Raji (cell line): ENCODE results near the gene DAPK1.

Experiments used
- POLR2A ChIP-seq: IDR thresholded peaks from 2 replicates; pipeline ENCODE4 v1.6.1; 2011; ENCODE audit warnings: low read depth, low read length, control low read depth; ENCODE audit not compliant: insufficient read depth

The DAPK1 gene

DNA sequence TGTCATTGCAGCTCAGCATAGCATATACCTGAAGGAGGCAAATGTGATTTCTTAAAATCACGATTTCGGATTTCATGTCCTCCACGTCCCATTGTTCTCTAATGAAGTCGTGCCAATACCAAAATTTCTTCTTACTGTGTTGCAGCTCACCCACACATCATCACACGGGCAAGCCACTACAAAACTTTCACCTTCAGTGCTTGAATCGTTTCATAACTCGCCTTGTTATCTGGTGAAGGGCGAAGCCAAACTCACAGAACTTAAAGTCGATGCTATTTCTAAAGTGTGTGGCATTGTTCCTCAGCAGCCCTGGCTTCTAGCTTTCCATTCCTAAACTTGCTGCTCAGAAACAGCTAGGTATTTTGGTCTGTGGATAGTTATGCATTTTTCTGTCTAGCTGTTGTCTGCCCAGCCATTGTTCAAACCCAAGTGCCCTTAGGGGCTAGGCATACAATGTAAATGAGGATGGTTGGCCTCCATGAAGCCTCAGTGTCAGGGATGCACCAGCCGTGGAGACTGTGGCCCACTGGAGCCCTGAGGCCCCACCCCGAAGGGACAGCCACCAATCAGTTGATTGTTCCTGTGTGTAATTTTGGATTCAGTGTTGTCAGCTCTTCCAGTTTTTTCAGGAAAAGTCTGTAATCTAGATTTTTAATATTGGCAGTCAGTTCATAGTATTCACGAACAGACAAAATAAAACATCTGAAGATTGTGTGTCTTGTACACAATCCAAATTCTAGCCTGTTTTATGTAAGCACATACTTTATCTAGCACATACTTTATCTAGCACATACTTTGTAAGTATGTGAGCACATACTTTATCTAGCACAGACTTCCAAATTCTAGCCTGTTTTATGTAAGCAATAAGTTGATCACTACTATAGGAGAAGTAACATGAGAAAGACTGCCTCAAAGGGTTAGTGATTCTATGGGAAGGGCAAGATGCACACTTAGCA is 112.8 kb downstream of the DAPK1 start:
- no peak for TF ChIP-seq POLR2A

DNA sequence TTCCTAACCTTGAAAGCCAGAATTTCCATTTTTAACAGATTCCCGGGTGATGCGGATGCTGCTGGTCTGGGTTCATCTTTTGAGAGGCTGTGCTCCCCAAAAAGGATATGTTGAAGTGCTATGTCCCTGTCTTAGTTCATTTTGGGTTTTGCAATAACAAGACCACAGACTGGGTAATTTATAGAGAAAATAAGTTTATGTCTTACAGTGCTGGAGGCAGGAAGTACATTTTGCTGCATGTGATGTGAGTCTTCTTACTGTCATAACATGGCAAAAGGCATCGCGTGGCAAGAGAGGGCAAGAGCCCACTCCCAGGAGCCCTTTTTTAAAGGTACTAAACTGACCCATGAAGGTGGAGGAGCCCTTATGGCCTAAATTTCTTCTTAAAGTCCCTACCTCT is 114.1 kb downstream of the DAPK1 start:
- no peak for TF ChIP-seq POLR2A

DNA sequence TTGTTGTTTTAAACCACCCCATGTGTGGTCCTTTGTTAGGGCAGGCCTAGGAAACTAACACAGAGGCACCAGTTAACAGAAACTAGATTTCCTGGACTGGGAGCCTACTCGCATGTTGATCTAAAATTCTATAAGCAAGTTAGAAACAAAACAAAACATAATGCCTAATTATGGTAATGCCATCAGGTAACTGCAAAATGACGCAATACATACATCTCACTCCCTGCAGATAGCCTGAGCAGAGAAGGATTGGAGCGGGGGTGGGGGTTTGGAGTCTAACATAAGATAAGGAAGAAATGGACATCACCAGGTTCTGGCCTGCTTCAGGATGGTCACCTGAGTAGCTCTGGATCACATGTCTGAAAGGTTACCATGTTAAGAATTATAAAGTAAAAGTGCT is 114.9 kb downstream of the DAPK1 start:
- TF ChIP-seq POLR2A = no peak

DNA sequence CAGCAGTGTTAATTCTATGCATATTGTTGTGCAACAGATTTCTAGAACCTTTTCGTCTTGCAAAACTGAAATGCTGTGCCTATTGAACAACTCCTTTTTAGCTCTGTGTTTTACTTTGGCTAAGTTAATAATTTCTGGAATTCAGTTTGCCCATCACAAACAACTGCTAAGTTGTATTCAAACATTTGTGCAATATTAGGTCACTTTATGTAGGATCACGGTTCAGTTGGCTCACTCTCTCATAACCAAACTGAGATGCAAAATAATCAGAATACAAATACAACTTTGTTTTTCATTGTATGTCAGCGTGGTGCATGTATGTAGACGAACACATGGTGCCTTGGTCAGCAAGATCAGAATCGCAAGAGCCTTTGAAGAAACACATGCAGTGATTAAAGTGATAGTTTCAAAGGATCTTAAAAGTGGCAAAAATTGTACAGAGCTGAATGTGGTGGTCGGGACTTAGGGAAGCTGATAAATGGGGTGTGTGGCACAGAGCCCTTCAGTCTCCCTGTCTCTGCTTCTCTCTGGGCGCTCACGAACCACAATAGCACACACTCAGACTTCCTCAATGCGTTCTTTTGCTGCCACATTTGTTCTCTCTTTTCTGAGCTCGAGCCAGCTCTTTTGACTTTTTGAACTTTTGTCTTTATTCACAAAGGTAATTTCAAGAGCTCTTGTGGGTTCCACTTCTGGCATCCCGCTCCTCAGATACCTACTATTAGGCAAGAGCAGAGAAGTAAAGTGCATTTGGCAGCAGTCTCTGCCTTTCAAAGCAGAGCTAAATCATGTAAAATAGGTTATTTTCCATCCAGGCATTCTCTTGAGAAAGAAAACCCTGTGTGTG is 115.8 kb downstream of the DAPK1 start:
- no peak for TF ChIP-seq POLR2A

DNA sequence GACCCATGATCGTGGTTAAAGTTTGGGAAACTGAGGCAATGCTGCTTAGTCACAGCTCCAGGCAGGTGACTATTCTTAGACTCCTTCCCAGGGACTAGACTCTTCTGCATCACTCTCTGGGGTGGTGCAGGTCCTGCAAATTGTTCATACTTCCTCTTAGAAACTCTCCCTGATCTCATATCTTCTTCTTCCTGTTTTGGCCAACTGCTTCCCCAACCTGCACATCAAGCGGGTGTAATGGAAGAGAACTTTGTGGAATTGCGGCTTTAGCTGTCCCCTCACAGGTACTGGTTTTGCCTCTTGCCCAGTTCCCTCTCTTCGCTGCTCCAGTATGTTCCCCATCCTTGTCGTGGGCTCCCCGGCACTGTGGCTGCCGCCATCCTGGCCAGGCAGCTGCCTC is 116.7 kb downstream of the DAPK1 start:
- no peak for TF ChIP-seq POLR2A

DNA sequence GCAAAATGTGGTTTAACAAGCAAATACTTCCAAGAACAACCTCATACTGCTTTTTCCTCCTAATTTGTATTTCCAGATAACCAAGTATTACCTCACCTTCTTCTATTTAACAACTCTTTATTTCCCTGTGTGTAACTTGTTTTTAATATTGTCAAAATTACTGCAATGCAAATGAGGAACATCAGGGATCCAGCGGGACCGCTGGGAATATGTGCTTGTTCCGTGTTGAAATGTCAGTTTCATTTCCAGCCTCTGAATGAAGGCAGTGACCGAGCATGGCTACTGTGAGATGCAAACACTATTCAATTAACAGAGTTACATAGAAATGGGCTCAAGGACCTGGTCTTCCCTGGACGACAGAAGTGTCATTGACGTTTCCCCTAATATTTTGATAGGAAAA is 117.5 kb downstream of the DAPK1 start:
- no peak for TF ChIP-seq POLR2A

DNA sequence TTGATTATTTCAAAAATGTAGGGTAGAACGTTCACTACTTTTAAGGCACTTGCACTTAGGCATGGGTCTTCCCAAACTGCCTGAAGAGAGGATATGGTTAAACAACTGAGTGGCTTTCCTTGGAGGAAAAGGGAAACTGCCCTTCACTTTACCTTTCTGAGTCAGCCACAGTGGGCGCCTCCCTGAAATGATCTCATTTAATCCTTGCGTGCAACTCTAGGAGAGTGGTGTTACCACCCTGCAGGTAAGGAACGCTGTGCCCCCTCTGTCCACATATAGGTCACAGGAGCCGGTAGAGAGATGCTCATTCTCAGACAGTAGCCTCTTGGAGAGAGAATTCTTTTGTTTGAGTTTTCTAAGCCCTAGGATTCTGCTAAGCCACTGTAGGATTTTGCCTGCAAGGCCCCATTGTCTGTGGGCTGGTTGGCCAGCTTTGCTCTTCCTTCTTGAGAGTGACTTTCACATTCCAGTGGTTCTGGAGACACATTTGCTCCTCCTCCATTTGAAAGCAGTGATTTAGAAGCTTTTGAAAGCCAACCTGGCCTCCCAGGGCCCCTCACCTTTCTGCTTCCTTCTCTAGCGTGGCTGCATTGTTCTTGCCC is 118.0 kb downstream of the DAPK1 start:
- TF ChIP-seq POLR2A = no peak

DNA sequence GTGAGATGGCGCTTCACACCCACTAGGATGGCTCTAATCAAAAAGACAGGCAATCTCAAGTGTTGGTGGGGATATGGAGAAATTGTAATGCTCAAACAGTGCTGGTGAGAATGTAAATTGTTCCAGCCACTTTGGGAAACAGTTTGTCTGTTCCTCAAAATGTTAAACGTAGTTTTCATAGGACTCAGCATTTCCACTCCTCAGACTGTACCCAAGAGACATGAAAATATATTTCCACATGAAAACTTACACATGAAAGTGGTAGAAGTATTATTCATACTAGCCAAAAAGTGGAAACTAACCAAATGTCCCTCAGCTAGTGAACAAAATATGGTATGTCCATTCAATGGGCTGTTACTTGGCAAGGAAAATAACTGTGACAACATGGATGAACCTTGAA is 120.6 kb downstream of the DAPK1 start:
- TF ChIP-seq POLR2A = no peak

DNA sequence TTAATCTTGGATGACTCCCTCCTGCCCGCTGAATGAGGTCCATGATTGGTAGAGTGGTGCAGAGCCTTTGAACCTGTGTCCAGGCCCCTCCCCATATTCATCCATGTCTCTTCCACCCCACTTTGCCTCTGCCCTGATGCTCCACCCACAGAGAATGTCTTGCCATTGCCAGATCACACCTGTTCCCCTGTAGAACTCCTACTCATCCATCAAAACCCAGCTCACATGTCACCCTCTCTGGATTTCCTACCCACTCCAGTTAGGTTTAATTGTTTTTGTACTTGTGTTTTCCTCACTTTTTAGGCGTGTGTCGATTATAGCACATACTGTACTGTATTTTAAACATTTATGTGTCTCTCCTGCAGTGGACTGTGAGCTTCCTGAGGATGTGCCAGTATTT is 121.3 kb downstream of the DAPK1 start:
- TF ChIP-seq POLR2A = no peak

DNA sequence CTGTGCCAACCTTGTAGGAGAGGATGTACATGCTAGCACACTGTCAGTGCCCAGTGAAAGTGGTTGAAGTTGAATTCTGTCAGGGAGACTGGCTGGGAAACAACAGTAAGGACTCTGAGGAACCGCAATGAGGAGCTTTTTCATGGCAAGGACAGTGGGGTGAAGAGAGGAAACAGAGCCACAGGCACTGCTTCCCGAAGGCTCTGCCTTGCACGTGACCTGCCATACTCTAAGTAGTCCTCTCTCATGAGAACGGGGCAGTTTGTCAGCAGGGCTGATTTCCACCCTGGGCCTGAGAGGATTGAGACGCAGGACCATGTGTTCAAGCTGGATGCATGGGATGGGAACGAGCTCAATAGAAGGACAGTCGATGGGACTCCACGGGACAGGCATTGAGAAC is 121.7 kb downstream of the DAPK1 start:
- no peak for TF ChIP-seq POLR2A

DNA sequence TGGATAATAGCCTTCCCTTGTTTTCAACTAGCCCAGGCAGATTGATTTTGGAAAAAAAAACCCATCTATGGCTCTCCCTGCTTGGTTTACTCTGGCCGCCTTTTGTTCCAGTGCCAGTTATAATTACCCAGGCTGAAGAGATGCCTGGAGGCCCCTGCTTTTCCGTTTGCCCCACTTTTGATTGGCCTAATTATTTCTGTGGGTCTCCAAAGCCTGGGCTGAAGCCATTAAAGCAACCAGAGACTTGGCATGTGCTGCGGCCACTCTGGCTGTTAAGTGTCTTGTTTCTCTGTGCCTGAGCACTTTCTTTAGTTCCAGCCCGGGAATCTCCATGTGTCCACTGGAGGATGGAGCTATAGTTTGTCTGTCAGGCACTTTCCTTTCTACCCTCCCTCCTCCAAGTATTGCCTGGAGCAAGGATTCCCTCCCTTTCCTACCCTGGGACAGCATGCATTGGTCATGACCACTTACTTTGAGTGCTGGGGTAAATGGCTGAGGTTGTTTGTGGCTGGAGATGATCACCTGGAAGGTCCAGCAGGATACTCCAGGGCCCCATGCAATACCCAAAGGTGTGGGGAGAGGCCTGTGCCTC is 123.2 kb downstream of the DAPK1 start:
- TF ChIP-seq POLR2A = no peak

DNA sequence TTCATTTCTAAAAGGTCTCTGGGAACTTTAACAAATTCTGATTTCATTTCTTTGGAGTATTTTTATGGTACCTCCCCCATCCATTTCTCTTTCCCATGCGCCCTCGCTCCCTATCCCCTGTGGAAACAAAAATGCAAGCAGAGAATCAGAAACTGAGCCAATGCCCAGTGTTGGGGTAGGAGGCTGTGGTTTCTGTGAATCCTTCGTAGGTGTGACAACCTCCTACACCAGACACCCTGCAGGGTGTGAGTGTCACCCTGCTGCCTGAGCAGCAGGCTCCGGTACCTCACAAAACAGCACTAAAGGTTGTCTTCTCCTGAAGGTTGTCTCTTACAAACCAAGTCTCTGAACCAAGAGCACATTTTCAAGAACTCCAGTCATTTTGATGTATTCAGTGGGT is 124.4 kb downstream of the DAPK1 start:
- no peak for TF ChIP-seq POLR2A

DNA sequence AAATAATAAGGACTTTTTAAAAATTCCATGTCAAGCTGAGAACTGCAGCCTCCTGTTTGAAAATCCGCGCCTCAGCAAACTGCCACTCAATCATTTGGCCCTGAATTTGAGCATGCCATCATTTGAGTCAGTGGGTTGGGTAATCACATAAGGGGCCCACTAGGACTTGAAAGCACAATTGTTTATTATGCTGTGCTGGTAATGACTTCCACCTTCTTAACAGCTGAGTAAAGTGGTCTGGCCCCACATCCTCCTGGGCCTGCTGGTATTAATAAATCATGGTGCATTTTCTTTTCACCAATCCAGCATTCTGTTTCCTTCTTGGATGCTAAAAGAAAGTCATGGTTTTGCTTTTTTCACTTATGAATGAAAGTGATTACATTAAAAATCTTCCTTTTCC is 125.3 kb downstream of the DAPK1 start:
- no peak for TF ChIP-seq POLR2A

DNA sequence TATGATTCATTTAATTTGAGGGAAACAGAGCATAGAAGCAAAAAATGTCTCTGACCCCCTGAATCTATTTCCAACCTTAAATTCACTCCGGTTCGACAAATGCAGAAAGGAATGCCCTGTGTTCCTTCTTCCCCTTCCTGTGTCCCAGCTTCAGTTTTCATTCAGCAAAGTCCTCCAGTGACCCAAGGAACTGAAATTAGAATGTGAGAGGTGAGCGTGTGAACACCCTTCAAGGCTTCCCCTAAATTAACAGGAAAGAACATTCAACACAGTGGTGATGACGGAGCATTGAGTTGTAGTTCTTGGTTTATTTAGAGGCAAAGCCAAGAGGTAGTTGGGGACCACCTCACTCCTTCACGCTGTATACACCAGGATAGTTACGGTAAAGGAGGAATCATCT is 130.7 kb downstream of the DAPK1 start:
- TF ChIP-seq POLR2A = no peak

DNA sequence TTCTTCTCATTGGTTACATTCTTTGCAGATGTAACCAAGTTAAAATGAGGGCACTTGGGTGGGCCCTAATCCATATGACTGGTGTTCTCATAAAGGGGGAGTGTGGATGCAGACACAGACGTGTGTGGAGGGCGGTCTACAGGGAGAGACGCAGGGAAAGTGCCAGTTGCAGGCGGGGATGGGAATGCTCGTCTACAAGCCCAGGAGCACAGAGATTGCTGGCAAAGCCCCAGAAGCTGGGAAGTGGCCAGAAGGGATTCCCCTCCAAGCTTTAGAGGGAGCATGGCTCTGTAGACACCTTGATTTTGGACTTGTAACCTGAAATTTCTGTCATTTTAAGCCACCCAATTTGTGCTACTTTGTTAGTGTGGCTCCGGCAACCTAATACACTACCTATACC is 131.4 kb downstream of the DAPK1 start:
- no peak for TF ChIP-seq POLR2A
